Muscle layer of duodenum (tissue), 2 donors: ENCODE results near the gene SLF2.

Source experiments
- H3K27ac ChIP-seq: one replicate; pipeline ENCODE4 v1.7.0; 2013; ENCODE audit warnings: mild to moderate bottlenecking, low read length
- H3K27me3 ChIP-seq: one replicate; pipeline ENCODE4 v1.7.0; 2013; ENCODE audit warnings: low read depth, mild to moderate bottlenecking, control low read depth, low read length
- H3K36me3 ChIP-seq, 2 donors: one replicate each; pipeline ENCODE4 v1.7.0; 2013; ENCODE audit warnings: low read length in 2 of 2, control low read depth in 1 of 2, mild to moderate bottlenecking in 1 of 2; ENCODE audit not compliant: insufficient read depth in 2 of 2, control insufficient read depth in 1 of 2
- H3K4me1 ChIP-seq, 2 donors: one replicate each; pipeline ENCODE4 v1.7.0; 2013; ENCODE audit warnings: low read length in 2 of 2, mild to moderate bottlenecking in 2 of 2, control low read depth in 1 of 2, moderate library complexity in 1 of 2; ENCODE audit not compliant: insufficient read depth in 2 of 2, control insufficient read depth in 1 of 2
- H3K4me3 ChIP-seq, 2 donors: one replicate each; pipeline ENCODE4 v1.7.0; 2013; ENCODE audit warnings: low read length in 2 of 2, low read depth in 1 of 2, mild to moderate bottlenecking in 1 of 2
- H3K9me3 ChIP-seq, 2 donors: one replicate each; pipeline ENCODE4 v1.7.0; 2013; ENCODE audit warnings: low read length in 2 of 2, control low read depth in 1 of 2, mild to moderate bottlenecking in 1 of 2; ENCODE audit not compliant: control insufficient read depth in 1 of 2
- donor health status: healthy.

The SLF2 gene

DNA sequence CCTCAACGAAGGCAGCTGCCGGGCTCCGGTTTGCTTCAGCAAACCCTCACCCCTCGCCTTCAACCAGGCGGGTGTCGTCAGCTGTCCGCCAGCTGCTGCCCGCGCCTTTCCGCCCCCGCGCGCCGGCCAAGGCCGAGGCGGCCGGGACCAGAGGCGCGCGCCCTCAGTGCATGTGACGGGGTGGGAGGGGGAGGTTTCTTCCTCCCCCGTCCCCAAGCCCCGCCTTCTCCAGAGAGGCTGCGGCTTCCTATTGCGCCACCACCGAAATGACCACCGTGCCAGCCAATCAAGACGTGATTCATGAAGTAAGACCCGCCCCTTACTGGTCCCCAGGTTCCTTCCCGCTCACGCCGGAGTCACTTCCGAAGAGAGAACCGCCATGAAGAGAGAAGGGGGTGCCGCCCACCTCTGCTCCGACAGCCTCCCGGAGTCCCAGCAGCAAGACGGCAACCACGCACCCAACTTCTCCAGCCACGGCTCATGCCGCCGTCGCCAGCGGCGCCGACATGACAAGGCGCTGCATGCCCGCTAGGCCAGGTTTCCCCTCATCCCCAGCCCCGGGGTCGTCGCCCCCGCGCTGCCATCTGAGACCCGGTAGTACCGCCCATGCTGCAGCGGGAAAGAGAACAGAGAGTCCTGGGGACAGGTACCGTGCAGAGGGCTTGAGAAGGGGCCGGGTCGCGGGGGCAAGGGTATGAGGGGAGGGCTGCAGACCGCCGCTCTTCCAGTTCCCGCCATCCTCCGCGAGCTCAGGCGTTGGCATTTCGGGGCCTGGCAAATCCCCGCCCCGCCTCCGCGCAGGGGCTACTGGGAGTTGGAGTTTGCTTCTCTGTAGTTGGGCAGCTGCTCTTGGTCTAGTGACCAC, at the start of gene SLF2:
Gene SLF2, plus strand, starts transcription at position 359 of the 865 bp plus-strand sequence. Its CDS starts 148 bp downstream, at position 507.
- Histone ChIP-seq H3K27ac (peak within 1 kb of the TSS; percentile 95), H3K27me3 (no peaks in the 10 kb centered on the region), H3K9me3 (no peaks in the 10 kb centered on the region), H3K36me3 (peaks cover 4 to 7% of the 10 kb centered on the region in 2 donors), H3K4me1 (peaks cover 10 to 33% of the 10 kb centered on the region in 2 donors), H3K4me3 (peak within 1 kb of the TSS; percentile 90 to 96)

GRCh38 chr10:100863433-100863832, 49.3 kb upstream of the SLF2 start:
- Histone ChIP-seq H3K4me1 (no peaks in the 10 kb centered on the region), H3K27me3 (peaks cover 3% of the 10 kb centered on the region), H3K27ac (no peak overlapping the region), H3K9me3 (no peaks in the 10 kb centered on the region), H3K36me3 (no peaks in the 10 kb centered on the region), H3K4me3 (no peak overlapping the region)

GRCh38 chr10:100864036-100864885, 48.5 kb upstream of the SLF2 start:
- no peaks in the 10 kb centered on the region for H3K4me1 ChIP-seq
- H3K36me3 ChIP-seq, result no peaks in the 10 kb centered on the region
- no peaks in the 10 kb centered on the region for H3K27me3 ChIP-seq
- H3K27ac ChIP-seq, result no peak overlapping the region
- no peak overlapping the region for H3K4me3 ChIP-seq
- no peaks in the 10 kb centered on the region for H3K9me3 ChIP-seq

DNA sequence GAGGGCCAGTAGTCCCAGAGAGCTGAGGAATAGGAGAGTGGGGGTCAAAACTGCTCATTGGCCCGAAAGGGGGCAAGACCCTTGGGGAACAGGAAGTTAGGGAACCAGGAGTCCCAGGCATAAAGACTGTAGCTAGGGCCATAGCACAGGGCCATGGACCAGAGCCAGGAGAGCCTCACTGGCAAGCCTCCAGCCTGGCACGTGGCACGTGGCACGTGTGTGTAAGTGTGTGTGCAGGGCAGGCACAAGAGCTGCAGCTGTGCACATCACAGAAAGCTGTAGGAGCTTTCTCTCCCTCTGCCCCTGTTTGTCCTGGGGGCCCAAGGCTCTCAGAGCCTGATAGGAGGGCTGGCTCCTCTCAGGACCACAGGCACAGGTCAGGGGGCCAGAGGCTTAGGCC, 47.8 kb upstream of the SLF2 start:
- Histone ChIP-seq H3K9me3 (no peaks in the 10 kb centered on the region), H3K4me1 (no peaks in the 10 kb centered on the region), H3K27me3 (no peaks in the 10 kb centered on the region), H3K27ac (no peak overlapping the region), H3K4me3 (no peak overlapping the region), H3K36me3 (no peaks in the 10 kb centered on the region)

GRCh38 chr10:100866010-100866409, 46.8 kb upstream of the SLF2 start:
- Histone ChIP-seq H3K4me3 (no peak overlapping the region), H3K4me1 (no peaks in the 10 kb centered on the region), H3K9me3 (no peaks in the 10 kb centered on the region), H3K36me3 (no peaks in the 10 kb centered on the region), H3K27ac (no peak overlapping the region), H3K27me3 (no peaks in the 10 kb centered on the region)

- no peaks in the 10 kb centered on the region for H3K27me3 ChIP-seq
- no peak overlapping the region for H3K4me3 ChIP-seq
- H3K36me3 ChIP-seq, result no peaks in the 10 kb centered on the region
- no peaks in the 10 kb centered on the region for H3K4me1 ChIP-seq
- H3K9me3 ChIP-seq, result no peaks in the 10 kb centered on the region
- no peak overlapping the region for H3K27ac ChIP-seq
Measured at GRCh38 chr10:100866575-100867098, 46.1 kb upstream of the SLF2 start.

GRCh38 chr10:100867261-100867963, 45.4 kb upstream of the SLF2 start:
- Histone ChIP-seq H3K4me3 (no peak overlapping the region), H3K27ac (no peak overlapping the region), H3K36me3 (no peaks in the 10 kb centered on the region), H3K4me1 (no peaks in the 10 kb centered on the region), H3K9me3 (no peaks in the 10 kb centered on the region), H3K27me3 (no peaks in the 10 kb centered on the region)

GRCh38 chr10:100868382-100868781, 44.4 kb upstream of the SLF2 start:
- Histone ChIP-seq H3K27ac (no peak overlapping the region), H3K9me3 (no peaks in the 10 kb centered on the region), H3K36me3 (no peaks in the 10 kb centered on the region), H3K27me3 (no peaks in the 10 kb centered on the region), H3K4me1 (no peaks in the 10 kb centered on the region), H3K4me3 (no peak overlapping the region)

DNA sequence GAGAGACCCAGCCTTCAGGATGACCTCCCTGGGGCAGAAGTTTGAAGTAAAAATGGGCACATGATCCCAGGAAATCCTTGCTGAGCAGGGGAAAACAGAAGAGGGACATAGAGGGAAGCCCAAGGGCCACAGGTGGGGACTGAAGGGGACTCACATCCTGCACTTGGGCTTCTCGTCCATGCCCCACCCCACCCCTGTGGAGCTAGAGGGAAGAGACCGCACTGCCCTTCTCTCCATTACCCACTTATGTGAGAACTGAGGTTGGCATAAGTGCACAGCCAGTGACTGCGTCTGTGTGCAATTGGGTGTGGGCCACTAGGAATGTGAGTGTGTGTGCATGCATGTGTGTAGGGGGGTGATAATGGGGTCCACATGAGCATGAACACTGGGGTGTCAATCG, 43.4 kb upstream of the SLF2 start:
- no peaks in the 10 kb centered on the region for H3K36me3 ChIP-seq
- H3K27ac ChIP-seq, result no peak overlapping the region
- H3K4me1 ChIP-seq, result no peaks in the 10 kb centered on the region
- H3K27me3 ChIP-seq, result no peaks in the 10 kb centered on the region
- no peaks in the 10 kb centered on the region for H3K9me3 ChIP-seq
- H3K4me3 ChIP-seq, result no peak overlapping the region

- no peaks in the 10 kb centered on the region for H3K36me3 ChIP-seq
- no peak overlapping the region for H3K4me3 ChIP-seq
- no peaks in the 10 kb centered on the region for H3K4me1 ChIP-seq
- H3K27ac ChIP-seq, result no peak overlapping the region
- no peaks in the 10 kb centered on the region for H3K9me3 ChIP-seq
- no peaks in the 10 kb centered on the region for H3K27me3 ChIP-seq
Measured at GRCh38 chr10:100872034-100872791, 40.5 kb upstream of the SLF2 start.
